ENCODE data around the gene REPIN1. TPM values are rescaled to one million over a fixed set of nuclear protein-coding genes. Genes with fewer than 3 reads are reported as not detected.

REPIN1 gene
- total and polyA plus RNA-seq, 10 donors: 47.9 to 126 (median 111) TPM

DNA sequence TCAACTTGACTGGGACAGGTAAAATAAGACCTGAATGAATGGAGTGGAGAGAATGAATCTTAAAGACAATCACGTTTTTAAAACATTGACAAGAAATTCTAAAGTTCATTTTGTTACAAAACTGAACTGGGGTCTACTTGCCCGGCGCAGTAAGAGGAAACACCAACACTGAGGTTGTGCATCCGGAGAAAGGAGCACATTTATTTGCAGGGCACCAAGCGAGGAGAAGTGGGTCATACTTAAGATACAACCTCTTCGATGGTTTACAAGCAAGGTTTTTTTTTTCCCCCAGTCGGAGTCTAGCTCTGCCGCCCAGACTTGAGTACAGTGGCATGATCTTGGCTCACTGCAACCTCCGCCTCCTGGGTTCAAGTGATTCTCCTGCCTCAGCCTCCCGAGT lies 3.4 kb upstream of the REPIN1 start:
- Histone ChIP-seq H3K36me3 (peaks cover 0 to 5% (median 0%) of the 10 kb centered on the region in 6 donors), H3K27me3 (replicated peaks in 1 of 7) (no peaks in the 10 kb centered on the region), H3K9me3 (no peaks in the 10 kb centered on the region), H3K4me3 (no peak overlapping the region), H3K27ac (peak overlapping the region; percentile 43 to 99 (median 96)), H3K4me1 (peaks cover 15 to 83% (median 56%) of the 10 kb centered on the region in 6 donors)
- no peak for DNase-seq
- 62 to 78% (median 67%) methylated on average over 10 of the region's 10 CpGs for WGBS, 5 donors
- intact Hi-C loops (cut with DNase I; ENCODE audit: low total_unique reads): no loop called here
- TF ChIP-seq POLR2A (IDR thresholded peaks at IDR 0.05) (no peak), POLR2AphosphoS5 (IDR thresholded peaks at IDR 0.05) (no peak)
- TF ChIP-seq, protein P1, sequence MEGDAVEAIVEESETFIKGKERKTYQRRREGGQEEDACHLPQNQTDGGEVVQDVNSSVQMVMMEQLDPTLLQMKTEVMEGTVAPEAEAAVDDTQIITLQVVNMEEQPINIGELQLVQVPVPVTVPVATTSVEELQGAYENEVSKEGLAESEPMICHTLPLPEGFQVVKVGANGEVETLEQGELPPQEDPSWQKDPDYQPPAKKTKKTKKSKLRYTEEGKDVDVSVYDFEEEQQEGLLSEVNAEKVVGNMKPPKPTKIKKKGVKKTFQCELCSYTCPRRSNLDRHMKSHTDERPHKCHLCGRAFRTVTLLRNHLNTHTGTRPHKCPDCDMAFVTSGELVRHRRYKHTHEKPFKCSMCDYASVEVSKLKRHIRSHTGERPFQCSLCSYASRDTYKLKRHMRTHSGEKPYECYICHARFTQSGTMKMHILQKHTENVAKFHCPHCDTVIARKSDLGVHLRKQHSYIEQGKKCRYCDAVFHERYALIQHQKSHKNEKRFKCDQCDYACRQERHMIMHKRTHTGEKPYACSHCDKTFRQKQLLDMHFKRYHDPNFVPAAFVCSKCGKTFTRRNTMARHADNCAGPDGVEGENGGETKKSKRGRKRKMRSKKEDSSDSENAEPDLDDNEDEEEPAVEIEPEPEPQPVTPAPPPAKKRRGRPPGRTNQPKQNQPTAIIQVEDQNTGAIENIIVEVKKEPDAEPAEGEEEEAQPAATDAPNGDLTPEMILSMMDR (IDR thresholded peaks at IDR 0.05 in 8 of 11, conservative IDR thresholded peaks at IDR 0.05 in 3 of 11): no peak

DNA sequence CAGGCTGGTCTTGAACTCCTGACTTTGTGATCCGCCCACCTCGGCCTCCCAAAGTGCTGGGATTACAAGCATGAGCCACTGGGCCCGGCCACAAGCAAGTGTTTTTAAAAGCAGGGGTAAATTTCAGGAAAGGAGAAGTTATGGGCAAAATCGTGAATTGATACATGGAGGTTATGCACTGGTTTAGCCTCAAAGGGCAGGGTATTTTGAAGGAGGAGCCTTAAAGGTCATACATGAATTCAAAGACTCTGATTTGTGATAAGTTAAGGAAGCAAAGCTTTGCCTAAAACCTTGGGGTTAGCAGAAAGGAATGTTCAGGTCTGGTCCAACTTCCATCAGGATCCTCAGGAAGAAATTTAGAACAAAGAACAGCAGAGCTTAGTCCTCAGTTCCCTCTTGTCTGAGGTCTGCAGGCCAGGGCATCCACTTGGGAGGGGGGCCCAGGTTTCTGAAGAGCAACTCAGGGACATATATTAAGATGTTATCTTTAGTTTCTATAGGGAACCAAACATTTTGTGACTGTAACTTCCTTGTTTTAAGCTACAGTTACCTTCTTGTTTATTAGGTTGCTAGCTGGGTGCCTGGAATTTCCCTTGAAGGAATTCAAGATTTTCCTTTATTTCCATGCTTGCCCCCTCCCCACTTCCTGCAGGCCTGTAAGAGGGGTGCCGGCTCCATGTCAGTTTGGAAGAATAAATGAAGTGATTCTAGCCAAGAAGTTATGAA lies 2.8 kb upstream of the REPIN1 start:
- Histone ChIP-seq H3K27me3 (replicated peaks in 1 of 7) (no peaks in the 10 kb centered on the region), H3K4me1 (peaks cover 22 to 89% (median 62%) of the 10 kb centered on the region in 6 donors), H3K27ac (peak overlapping the region; percentile 43 to 99 (median 96)), H3K4me3 (no peak overlapping the region), H3K36me3 (peaks cover 0 to 12% (median 3%) of the 10 kb centered on the region in 6 donors), H3K9me3 (no peaks in the 10 kb centered on the region)
- intact Hi-C loops (cut with DNase I; ENCODE audit: low total_unique reads): no loop called here
- TF ChIP-seq, protein P1 (IDR thresholded peaks at IDR 0.05 in 8 of 11, conservative IDR thresholded peaks at IDR 0.05 in 3 of 11): no peak
- TF ChIP-seq POLR2A (IDR thresholded peaks at IDR 0.05): no peak
- no peak for DNase-seq
- 53 to 71% (median 60%) methylated on average over 5 of the region's 5 CpGs for WGBS, 5 donors

DNA sequence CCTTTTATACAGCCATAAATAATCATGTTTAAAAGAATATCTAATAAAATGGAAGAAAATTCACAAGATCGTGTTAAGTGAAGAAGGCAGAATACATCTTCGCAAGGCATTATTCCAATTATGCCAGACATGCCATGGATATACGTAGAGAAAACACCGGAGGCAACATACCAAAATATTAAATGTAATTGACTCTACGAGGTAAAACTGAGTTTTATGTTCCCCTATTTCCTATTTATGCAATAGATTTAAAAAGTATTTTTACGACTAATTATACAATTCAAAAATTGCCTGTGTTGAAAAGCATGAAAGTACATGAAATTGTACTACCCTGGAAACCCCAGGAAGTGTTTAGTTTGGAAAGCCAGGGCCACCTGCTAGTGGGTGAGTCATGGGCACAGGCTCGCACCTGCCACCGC lies 936 bp upstream of the REPIN1 start:
- H3K4me3 ChIP-seq: peak overlapping the region; percentile 54 to 94 (median 84)
- peak overlapping the region; percentile 94 to 99 (median 97) for H3K27ac ChIP-seq
- intact Hi-C loops (cut with DNase I; ENCODE audit: low total_unique reads): no loop called here
- no peak for DNase-seq
- no peaks in the 10 kb centered on the region for H3K9me3 ChIP-seq
- H3K4me1 ChIP-seq: peaks cover 27 to 93% (median 75%) of the 10 kb centered on the region in 6 donors
- no peaks in the 10 kb centered on the region for H3K27me3 ChIP-seq (replicated peaks in 1 of 7)
- WGBS, 5 donors: 32 to 44% (median 43%) methylated on average over 8 of the region's 8 CpGs
- TF ChIP-seq POLR2A (IDR thresholded peaks at IDR 0.05): no peak
- TF ChIP-seq POLR2AphosphoS5 (IDR thresholded peaks at IDR 0.05): no peak
- TF ChIP-seq, protein P1 (IDR thresholded peaks at IDR 0.05 in 8 of 11, conservative IDR thresholded peaks at IDR 0.05 in 3 of 11): no peak
- peaks cover 0 to 30% (median 21%) of the 10 kb centered on the region in 6 donors for H3K36me3 ChIP-seq

Measured in spleen (tissue), 11 donors.